GM18526 (cell line): ENCODE measurements around the gene RGPD8.

Experiments used
- POLR2A ChIP-seq: IDR thresholded peaks from 3 replicates; pipeline ENCODE4 v1.6.1; 2011; ENCODE audit not compliant: insufficient read length; ENCODE audit errors: extremely low read depth

RGPD8 gene

GRCh38 chr2:112449854-112450253, 16.4 kb upstream of the RGPD8 start:
- no peak for TF ChIP-seq POLR2A

- TF ChIP-seq POLR2A, result no peak
These were observed 686 bp upstream of the RGPD8 start for GRCh38 chr2:112433932-112434730.

- no peak for TF ChIP-seq POLR2A
These were observed 88.1 kb downstream of the RGPD8 start for GRCh38 chr2:112345030-112346027.

- TF ChIP-seq POLR2A, result no peak
These were observed 89.4 kb downstream of the RGPD8 start for GRCh38 chr2:112343827-112344585.

GRCh38 chr2:112342067-112342550, 91.3 kb downstream of the RGPD8 start:
- TF ChIP-seq POLR2A, result no peak

GRCh38 chr2:112340475-112341267, 92.8 kb downstream of the RGPD8 start:
- no peak for TF ChIP-seq POLR2A

GRCh38 chr2:112339986-112340385, 93.5 kb downstream of the RGPD8 start:
- no peak for TF ChIP-seq POLR2A

- no peak for TF ChIP-seq POLR2A
These were observed 97.8 kb downstream of the RGPD8 start for GRCh38 chr2:112335600-112335999.

- TF ChIP-seq POLR2A, result no peak
These were observed 101.2 kb downstream of the RGPD8 start for GRCh38 chr2:112332123-112332696.

GRCh38 chr2:112322919-112323318, 110.5 kb downstream of the RGPD8 start:
- no peak for TF ChIP-seq POLR2A

GRCh38 chr2:112321375-112322320, 111.8 kb downstream of the RGPD8 start:
- no peak for TF ChIP-seq POLR2A
